Neuronal stem cell (in vitro differentiated cells): ENCODE measurements around the gene DEGS2.

ENCODE experiments used
- DNase-seq: peaks from one replicate; pipeline ENCODE4 v3.0.0-alpha.2; 2013; ENCODE audit warnings: low spot score
- H2AFZ ChIP-seq: one replicate; pipeline ENCODE4 v1.6.1; 2013; ENCODE audit warnings: mild to moderate bottlenecking, low read length, inconsistent platforms
- H2AK5ac ChIP-seq: 2 replicates; pipeline ENCODE4 v1.6.1; 2013; ENCODE audit warnings: low read depth, mild to moderate bottlenecking, inconsistent platforms, low read length, moderate library complexity, mixed read lengths
- H2BK120ac ChIP-seq: 2 replicates; pipeline ENCODE4 v1.6.1; 2013; ENCODE audit warnings: low read depth, mild to moderate bottlenecking, inconsistent platforms, low read length, moderate library complexity, mixed read lengths
- H2BK12ac ChIP-seq: one replicate; pipeline ENCODE4 v1.6.1; 2013; ENCODE audit warnings: low read length, inconsistent platforms
- H2BK15ac ChIP-seq: 2 replicates; pipeline ENCODE4 v1.6.1; 2013; ENCODE audit warnings: mild to moderate bottlenecking, low read length, inconsistent platforms, mixed read lengths
- H2BK5ac ChIP-seq: one replicate; pipeline ENCODE4 v1.6.1; 2013; ENCODE audit warnings: inconsistent platforms, mild to moderate bottlenecking, low read length, moderate library complexity
- H3K14ac ChIP-seq: one replicate; pipeline ENCODE4 v1.6.1; 2013; ENCODE audit warnings: low read length, inconsistent platforms
- H3K18ac ChIP-seq: 2 replicates; pipeline ENCODE4 v1.6.1; 2013; ENCODE audit warnings: low read length, inconsistent platforms
- H3K23ac ChIP-seq: 2 replicates; pipeline ENCODE4 v1.6.1; 2013; ENCODE audit warnings: low read depth, mild to moderate bottlenecking, mixed read lengths, low read length, inconsistent platforms; ENCODE audit not compliant: poor library complexity
- H3K27ac ChIP-seq: replicated peaks from 3 replicates; pipeline ENCODE4 v1.5.1; 2013; ENCODE audit warnings: low read length, inconsistent platforms
- H3K27me3 ChIP-seq, 3 experiments: 2 replicates each; pipeline ENCODE4 v1.6.1; 2013; ENCODE audit warnings: low read length in 3 of 3, mild to moderate bottlenecking in 2 of 3, inconsistent platforms in 1 of 3, low read depth in 1 of 3, mixed read lengths in 1 of 3, moderate library complexity in 1 of 3; ENCODE audit not compliant: control insufficient read depth in 3 of 3, insufficient read depth in 3 of 3
- H3K36me3 ChIP-seq, 2 donors: replicated peaks in 1 of 2; 2 replicates each; pipeline ENCODE4 v1.6.1; 2013; ENCODE audit warnings: low read length in 2 of 2; ENCODE audit not compliant: control insufficient read depth in 2 of 2, insufficient read depth in 2 of 2
- H3K4ac ChIP-seq: 2 replicates; pipeline ENCODE4 v1.6.1; 2013; ENCODE audit warnings: inconsistent platforms, mild to moderate bottlenecking, low read length, moderate library complexity
- H3K4me1 ChIP-seq, 2 donors: 1 replicate in 1 of 2; 2 replicates in 1 of 2; pipeline ENCODE4 v1.6.1; 2013; ENCODE audit warnings: low read length in 2 of 2, low read depth in 1 of 2; ENCODE audit not compliant: control insufficient read depth in 2 of 2, insufficient read depth in 1 of 2
- H3K4me2 ChIP-seq: one replicate; pipeline ENCODE4 v1.6.1; 2013; ENCODE audit warnings: mild to moderate bottlenecking, low read length, inconsistent platforms; ENCODE audit not compliant: insufficient read depth, poor library complexity, severe bottlenecking
- H3K4me3 ChIP-seq, 2 donors: 2 replicates each; pipeline ENCODE4 v1.5.1; 2013; ENCODE audit warnings: low read length in 2 of 2, mild to moderate bottlenecking in 2 of 2, inconsistent platforms in 1 of 2, moderate library complexity in 1 of 2
- H3K79me1 ChIP-seq: one replicate; pipeline ENCODE4 v1.6.1; 2013; ENCODE audit warnings: low read depth, mild to moderate bottlenecking, inconsistent platforms, low read length, moderate library complexity
- H3K9ac ChIP-seq: one replicate; pipeline ENCODE4 v1.6.1; 2013; ENCODE audit warnings: mild to moderate bottlenecking, low read depth, low read length, inconsistent platforms; ENCODE audit not compliant: poor library complexity
- H3K9me3 ChIP-seq, 2 donors: replicated peaks in 1 of 2; 2 replicates each; pipeline versions ENCODE3 to v1.6.1; 2013; ENCODE audit warnings: low read length in 2 of 2, mild to moderate bottlenecking in 2 of 2, inconsistent platforms in 1 of 2, low read depth in 1 of 2, mixed read lengths in 1 of 2, moderate library complexity in 1 of 2; ENCODE audit not compliant: control insufficient read depth in 2 of 2, insufficient read depth in 1 of 2
- H4K8ac ChIP-seq: one replicate; pipeline ENCODE4 v1.6.1; 2013; ENCODE audit warnings: low read depth, mild to moderate bottlenecking, inconsistent platforms, low read length, moderate library complexity
- H4K91ac ChIP-seq: one replicate; pipeline ENCODE4 v1.6.1; 2013; ENCODE audit warnings: low read length, low read depth, mild to moderate bottlenecking, inconsistent platforms; ENCODE audit not compliant: poor library complexity
- WGBS, 2 donors: extraction: QIAGEN DNeasy Blood & Tissue Kit; methylation state at CpG; one replicate each; pipeline ENCODE4 v1.1.7; 2013; ENCODE audit warnings: missing lambda C conversion rate in 2 of 2, mixed read lengths in 1 of 2; ENCODE audit not compliant: insufficient read length in 2 of 2, insufficient replicate concordance in 1 of 2; ENCODE audit errors: extremely low coverage in 2 of 2; 5-methylcytosine and 5-hydroxymethylcytosine counted together

DEGS2 gene

DNA sequence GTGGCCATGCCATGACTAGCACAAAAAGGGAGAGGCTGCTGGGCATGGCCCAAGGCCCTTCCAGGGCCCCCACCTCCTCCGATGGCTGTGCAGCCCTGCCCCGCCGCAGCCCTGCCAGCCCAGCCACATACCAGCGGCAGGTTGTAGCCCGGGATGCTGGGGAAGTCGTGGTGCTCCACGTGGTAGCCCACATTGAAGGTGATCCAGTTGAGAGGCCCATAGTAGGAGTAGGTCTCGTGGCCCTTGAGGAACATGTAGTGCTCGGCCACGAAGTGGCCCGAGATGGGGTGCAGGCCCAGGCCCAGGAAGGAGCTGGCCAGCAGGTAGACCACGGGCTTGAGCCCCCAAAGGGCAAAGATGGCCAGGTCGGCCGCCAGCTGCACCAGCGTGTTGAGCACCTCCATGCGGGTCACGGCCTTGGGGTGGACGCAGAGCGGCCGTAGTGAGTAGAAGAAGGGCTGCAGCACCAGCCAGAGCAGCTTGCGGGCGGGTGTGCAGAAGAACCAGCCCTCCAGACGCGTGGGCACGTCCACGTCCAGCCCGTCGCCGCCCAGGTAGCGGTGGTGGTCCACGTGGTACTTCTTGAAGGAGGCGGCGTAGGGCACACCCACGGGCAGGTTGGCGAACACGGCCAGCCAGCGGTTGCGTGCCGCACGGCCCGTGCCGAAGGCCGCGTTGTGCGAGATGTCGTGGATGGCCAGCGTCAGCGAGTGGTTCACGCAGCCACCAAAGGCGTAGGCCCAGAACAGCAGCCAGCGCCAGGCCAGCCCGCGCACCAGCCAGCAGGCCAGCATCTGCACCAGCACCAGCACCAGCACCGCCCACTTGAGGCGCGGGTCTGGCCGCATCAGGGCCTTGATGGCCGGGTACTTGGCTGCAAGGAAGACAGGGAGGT lies 10.4 kb downstream of the DEGS2 start:
- Histone ChIP-seq H3K36me3 (peaks cover 0 to 2% of the 10 kb centered on the region in 2 donors), H3K14ac (peak overlapping the region; percentile 94), H3K4me3 (no peak overlapping the region), H2BK15ac (no peak overlapping the region), H4K8ac (peak overlapping the region; percentile 43), H3K27ac (no peak overlapping the region), H2AFZ (no peak overlapping the region), H3K18ac (peak overlapping the region; percentile 83), H2BK120ac (no peak overlapping the region), H3K23ac (peak overlapping the region; percentile 96), H3K27me3 (no peaks in the 10 kb centered on the region), H3K9me3 (no peaks in the 10 kb centered on the region), H3K4me1 (no peaks in the 10 kb centered on the region), H2BK12ac (peak overlapping the region; percentile 41), H3K4ac (peak overlapping the region; percentile 84), H3K4me2 (no peak overlapping the region), H4K91ac (no peak overlapping the region), H3K79me1 (peaks cover 2% of the 10 kb centered on the region), H3K9ac (no peak overlapping the region), H2AK5ac (peak overlapping the region; percentile 93), H2BK5ac (peak overlapping the region; percentile 13)
- no CpG with 5 or more reads among the region's 58 CpGs for WGBS, 2 donors
- DNase-seq, result no peak

DNA sequence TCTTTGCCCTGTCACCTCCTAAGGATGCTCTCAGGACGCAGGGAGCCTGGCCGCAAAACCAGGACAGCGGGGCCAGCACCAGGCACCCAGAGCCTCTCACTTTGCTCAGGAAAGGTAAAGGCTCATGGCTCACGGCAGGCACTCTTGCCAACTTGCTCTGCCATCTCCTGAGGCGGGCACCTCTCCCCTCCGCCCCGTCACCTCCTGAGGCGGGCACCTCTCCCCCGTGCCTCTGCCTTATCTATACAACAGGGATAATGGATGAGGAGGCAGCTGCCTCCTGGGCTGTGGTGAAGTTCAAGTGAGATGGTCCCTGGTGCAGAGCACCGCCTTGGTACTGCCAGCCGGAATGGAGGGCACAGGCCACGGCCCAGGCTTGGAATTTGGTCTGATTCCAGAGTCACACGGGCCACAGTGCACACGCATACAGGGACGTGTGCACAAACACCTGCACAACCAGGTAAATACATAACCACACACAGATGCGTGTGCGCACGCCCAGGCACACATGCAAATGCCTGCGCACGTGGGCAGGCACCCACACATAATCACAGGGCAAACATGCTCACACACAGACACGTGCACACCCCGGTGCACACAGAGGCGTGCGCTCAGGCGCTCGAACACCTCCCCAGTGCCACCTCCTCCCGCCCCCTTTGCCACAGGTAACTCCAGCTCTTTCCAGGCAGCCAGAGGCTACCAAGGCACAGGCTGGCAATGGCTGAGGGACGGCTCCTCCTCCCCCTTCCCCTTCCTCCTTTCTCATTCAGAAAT lies 11.6 kb downstream of the DEGS2 start:
- H3K9me3 ChIP-seq, result no peaks in the 10 kb centered on the region
- no peak overlapping the region for H3K27ac ChIP-seq
- H3K27me3 ChIP-seq, result no peaks in the 10 kb centered on the region
- no peak overlapping the region for H3K18ac ChIP-seq
- H3K14ac ChIP-seq, result no peak overlapping the region
- H3K4me1 ChIP-seq, result no peaks in the 10 kb centered on the region
- DNase-seq, result no peak
- H3K4me2 ChIP-seq, result no peak overlapping the region
- H3K9ac ChIP-seq, result no peak overlapping the region
- H2BK12ac ChIP-seq, result no peak overlapping the region
- H3K79me1 ChIP-seq, result no peaks in the 10 kb centered on the region
- H4K8ac ChIP-seq, result no peak overlapping the region
- H3K4me3 ChIP-seq, result no peak overlapping the region
- H3K23ac ChIP-seq, result peak overlapping the region; percentile 46
- H3K4ac ChIP-seq, result no peak overlapping the region
- H2AFZ ChIP-seq, result no peak overlapping the region
- H2AK5ac ChIP-seq, result no peak overlapping the region
- H2BK120ac ChIP-seq, result no peak overlapping the region
- H2BK15ac ChIP-seq, result no peak overlapping the region
- H3K36me3 ChIP-seq, result peaks cover 0 to 14% of the 10 kb centered on the region in 2 donors
- H2BK5ac ChIP-seq, result no peak overlapping the region
- H4K91ac ChIP-seq, result no peak overlapping the region
- WGBS, 2 donors, result no CpG with 5 or more reads among the region's 28 CpGs

DNA sequence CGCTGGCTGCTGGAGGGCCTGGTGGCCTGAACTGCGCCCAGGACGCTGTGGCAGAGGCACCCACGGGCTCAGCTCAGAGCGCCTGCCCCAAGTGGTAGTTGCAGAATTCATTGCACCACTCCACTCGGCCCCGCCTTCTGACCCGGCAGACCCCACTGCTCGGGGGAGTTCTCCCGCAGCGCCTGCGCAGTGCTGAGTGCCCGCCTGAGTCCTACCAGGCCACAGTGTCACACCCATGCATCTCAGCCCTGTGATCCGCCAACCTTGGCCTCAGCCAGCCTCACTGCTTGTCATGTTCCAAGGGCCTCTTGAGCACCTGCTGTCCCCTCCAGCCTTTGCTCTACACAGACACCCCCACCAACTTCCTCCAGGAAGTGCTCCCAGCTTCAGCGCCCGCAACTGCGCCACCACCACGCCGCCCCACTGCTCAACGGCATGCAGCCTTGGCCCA lies 12.2 kb downstream of the DEGS2 start:
- H3K18ac ChIP-seq, result peak overlapping the region; percentile 17
- H3K27me3 ChIP-seq, result no peaks in the 10 kb centered on the region
- H3K4me3 ChIP-seq, result no peak overlapping the region
- H2AFZ ChIP-seq, result no peak overlapping the region
- no CpG with 5 or more reads among the region's 20 CpGs for WGBS, 2 donors
- H3K23ac ChIP-seq, result peak overlapping the region; percentile 80
- no peak for DNase-seq
- H3K27ac ChIP-seq, result no peak overlapping the region
- H4K91ac ChIP-seq, result no peak overlapping the region
- no peak overlapping the region for H3K4me2 ChIP-seq
- H3K14ac ChIP-seq, result no peak overlapping the region
- no peaks in the 10 kb centered on the region for H3K79me1 ChIP-seq
- H2BK12ac ChIP-seq, result no peak overlapping the region
- no peak overlapping the region for H4K8ac ChIP-seq
- H3K9ac ChIP-seq, result no peak overlapping the region
- H3K4ac ChIP-seq, result no peak overlapping the region
- H3K4me1 ChIP-seq, result no peaks in the 10 kb centered on the region
- H2BK5ac ChIP-seq, result no peak overlapping the region
- H3K9me3 ChIP-seq, result no peaks in the 10 kb centered on the region
- no peak overlapping the region for H2BK15ac ChIP-seq
- peaks cover 1 to 18% of the 10 kb centered on the region in 2 donors for H3K36me3 ChIP-seq
- no peak overlapping the region for H2BK120ac ChIP-seq
- H2AK5ac ChIP-seq, result no peak overlapping the region

DNA sequence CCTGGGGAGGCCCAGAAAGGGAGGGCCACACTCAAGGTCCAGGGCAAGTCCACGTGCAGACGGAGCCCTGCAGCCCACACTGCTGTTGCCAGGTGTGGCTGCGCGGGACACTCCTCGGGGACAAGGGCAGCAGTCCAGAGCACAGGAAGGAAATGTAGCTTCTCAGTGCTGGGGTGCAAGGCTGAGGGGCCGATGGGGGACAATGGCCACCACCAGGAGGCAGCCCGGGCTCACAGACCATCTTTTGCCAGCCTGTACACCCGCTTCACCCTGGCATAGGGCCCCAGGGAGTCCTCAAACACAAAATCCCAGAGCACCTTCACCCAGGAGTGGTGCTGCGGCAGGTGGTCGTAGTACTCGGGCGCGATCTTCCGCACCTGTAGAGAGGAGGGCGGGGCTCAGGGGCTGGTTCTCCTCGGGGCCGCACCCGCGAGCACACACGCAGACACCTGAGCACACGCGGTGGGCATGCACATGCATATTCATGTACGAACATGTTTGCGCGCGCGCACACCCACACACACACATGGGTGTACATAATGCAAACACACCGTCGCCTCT lies 12.8 kb downstream of the DEGS2 start:
- no peak for DNase-seq
- no peak overlapping the region for H2AK5ac ChIP-seq
- no peaks in the 10 kb centered on the region for H3K9me3 ChIP-seq
- H3K4me3 ChIP-seq, result no peak overlapping the region
- H4K8ac ChIP-seq, result no peak overlapping the region
- H3K23ac ChIP-seq, result peak overlapping the region; percentile 80
- H2BK15ac ChIP-seq, result no peak overlapping the region
- H3K27me3 ChIP-seq, result no peaks in the 10 kb centered on the region
- H2BK120ac ChIP-seq, result no peak overlapping the region
- H3K14ac ChIP-seq, result no peak overlapping the region
- no peaks in the 10 kb centered on the region for H3K79me1 ChIP-seq
- no peak overlapping the region for H3K4me2 ChIP-seq
- WGBS, 2 donors, result no CpG with 5 or more reads among the region's 29 CpGs
- no peak overlapping the region for H3K9ac ChIP-seq
- no peak overlapping the region for H2BK12ac ChIP-seq
- peak overlapping the region; percentile 6 for H3K18ac ChIP-seq
- H2AFZ ChIP-seq, result no peak overlapping the region
- H2BK5ac ChIP-seq, result peak overlapping the region; percentile 35
- H3K4ac ChIP-seq, result no peak overlapping the region
- no peaks in the 10 kb centered on the region for H3K4me1 ChIP-seq
- H4K91ac ChIP-seq, result no peak overlapping the region
- H3K27ac ChIP-seq, result no peak overlapping the region
- H3K36me3 ChIP-seq, result peaks cover 4 to 24% of the 10 kb centered on the region in 2 donors
